ENCODE data around the gene GDF2.

DNA sequence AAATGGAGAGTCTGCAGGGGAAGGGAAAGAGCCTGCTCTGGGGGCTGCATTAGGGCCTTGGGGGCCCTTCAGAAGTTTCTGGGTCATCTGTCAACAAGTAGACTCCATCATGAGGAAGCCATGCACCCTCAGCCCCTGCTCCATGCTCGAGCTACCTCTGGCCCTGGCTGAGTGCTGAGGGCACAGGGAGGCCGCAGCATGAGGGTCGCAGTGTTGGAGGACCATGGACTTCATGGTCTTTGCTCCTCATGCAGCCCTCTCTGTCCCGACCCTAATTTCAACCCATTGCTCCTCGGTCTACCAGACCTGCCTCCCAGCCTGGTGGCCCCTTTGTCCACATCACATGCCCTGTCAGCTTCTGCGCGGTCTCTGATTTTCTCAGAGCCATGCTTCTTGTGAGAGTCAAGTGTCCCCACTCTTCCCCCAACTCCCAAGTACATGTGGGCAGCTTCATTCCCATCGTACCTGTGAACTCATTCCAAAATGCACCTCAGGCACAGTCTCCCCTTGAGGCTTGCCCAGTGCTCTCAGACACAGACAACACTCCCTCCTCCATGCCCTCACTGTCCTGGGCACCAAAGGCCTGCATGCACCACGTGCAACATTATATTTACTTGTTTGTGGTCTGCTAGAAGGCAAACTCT, 47.1 kb downstream of the GDF2 start:
- TF ChIP-seq POLR2AphosphoS5 (IDR thresholded peaks at IDR 0.05; ENCODE audit: low read depth) (no peak), CREB1 (CRISPR knock-in tag; IDR thresholded peaks at IDR 0.05; ENCODE audit: low read depth) (no peak), ZNF331 (CRISPR knock-in tag; IDR thresholded peaks at IDR 0.05; ENCODE audit: low read depth) (no peak), EZH2 (IDR thresholded peaks at IDR 0.05; ENCODE audit: low read depth, unreplicated experiment) (no peak), NANOG (IDR thresholded peaks at IDR 0.05; ENCODE audit: borderline replicate concordance) (no peak), EZH2phosphoT487 (IDR thresholded peaks at IDR 0.05; ENCODE audit: unreplicated experiment) (no peak), JUNB (IDR thresholded peaks at IDR 0.05; ENCODE audit: unreplicated experiment) (no peak), STAT1 (IDR thresholded peaks at IDR 0.05; ENCODE audit: unreplicated experiment) (no peak)
- TF ChIP-seq, protein P1, sequence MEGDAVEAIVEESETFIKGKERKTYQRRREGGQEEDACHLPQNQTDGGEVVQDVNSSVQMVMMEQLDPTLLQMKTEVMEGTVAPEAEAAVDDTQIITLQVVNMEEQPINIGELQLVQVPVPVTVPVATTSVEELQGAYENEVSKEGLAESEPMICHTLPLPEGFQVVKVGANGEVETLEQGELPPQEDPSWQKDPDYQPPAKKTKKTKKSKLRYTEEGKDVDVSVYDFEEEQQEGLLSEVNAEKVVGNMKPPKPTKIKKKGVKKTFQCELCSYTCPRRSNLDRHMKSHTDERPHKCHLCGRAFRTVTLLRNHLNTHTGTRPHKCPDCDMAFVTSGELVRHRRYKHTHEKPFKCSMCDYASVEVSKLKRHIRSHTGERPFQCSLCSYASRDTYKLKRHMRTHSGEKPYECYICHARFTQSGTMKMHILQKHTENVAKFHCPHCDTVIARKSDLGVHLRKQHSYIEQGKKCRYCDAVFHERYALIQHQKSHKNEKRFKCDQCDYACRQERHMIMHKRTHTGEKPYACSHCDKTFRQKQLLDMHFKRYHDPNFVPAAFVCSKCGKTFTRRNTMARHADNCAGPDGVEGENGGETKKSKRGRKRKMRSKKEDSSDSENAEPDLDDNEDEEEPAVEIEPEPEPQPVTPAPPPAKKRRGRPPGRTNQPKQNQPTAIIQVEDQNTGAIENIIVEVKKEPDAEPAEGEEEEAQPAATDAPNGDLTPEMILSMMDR (conservative IDR thresholded peaks at IDR 0.05; ENCODE audit: low read depth in 2 of 2) = no peak
- TF ChIP-seq, protein P2, sequence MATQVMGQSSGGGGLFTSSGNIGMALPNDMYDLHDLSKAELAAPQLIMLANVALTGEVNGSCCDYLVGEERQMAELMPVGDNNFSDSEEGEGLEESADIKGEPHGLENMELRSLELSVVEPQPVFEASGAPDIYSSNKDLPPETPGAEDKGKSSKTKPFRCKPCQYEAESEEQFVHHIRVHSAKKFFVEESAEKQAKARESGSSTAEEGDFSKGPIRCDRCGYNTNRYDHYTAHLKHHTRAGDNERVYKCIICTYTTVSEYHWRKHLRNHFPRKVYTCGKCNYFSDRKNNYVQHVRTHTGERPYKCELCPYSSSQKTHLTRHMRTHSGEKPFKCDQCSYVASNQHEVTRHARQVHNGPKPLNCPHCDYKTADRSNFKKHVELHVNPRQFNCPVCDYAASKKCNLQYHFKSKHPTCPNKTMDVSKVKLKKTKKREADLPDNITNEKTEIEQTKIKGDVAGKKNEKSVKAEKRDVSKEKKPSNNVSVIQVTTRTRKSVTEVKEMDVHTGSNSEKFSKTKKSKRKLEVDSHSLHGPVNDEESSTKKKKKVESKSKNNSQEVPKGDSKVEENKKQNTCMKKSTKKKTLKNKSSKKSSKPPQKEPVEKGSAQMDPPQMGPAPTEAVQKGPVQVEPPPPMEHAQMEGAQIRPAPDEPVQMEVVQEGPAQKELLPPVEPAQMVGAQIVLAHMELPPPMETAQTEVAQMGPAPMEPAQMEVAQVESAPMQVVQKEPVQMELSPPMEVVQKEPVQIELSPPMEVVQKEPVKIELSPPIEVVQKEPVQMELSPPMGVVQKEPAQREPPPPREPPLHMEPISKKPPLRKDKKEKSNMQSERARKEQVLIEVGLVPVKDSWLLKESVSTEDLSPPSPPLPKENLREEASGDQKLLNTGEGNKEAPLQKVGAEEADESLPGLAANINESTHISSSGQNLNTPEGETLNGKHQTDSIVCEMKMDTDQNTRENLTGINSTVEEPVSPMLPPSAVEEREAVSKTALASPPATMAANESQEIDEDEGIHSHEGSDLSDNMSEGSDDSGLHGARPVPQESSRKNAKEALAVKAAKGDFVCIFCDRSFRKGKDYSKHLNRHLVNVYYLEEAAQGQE (IDR thresholded peaks at IDR 0.05; ENCODE audit: unreplicated experiment) = no peak

Measured in GM23338 (cell line).